CD4-positive, alpha-beta T cell treated with Interleukin-4 for 4 hours (primary cell): Measurements from ENCODE around the gene CCL28.

ENCODE experiments used
- DNase-seq: peaks from one replicate; pipeline ENCODE4 v3.0.0-alpha.2; 2020

CCL28 gene

DNA sequence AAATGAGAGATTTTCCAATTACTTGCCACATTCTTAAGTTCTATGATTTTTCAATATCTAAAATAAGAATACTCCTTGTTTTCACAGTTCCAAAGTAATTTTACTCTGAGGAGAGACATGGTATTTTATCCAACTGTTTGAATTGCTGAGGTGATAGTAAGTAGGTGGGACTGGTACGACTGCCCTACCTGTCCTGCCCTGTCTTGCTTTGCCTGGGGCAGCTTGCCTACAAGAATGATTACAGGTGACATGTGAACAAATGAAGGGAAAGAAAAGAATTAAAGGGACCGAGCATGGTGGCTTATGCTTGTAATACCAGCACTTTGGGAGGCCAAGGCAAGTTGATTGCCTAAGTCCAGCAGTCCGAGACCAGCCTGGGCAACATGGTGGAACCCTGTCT is 57.4 kb downstream of the CCL28 start:
- no peak for DNase-seq

DNA sequence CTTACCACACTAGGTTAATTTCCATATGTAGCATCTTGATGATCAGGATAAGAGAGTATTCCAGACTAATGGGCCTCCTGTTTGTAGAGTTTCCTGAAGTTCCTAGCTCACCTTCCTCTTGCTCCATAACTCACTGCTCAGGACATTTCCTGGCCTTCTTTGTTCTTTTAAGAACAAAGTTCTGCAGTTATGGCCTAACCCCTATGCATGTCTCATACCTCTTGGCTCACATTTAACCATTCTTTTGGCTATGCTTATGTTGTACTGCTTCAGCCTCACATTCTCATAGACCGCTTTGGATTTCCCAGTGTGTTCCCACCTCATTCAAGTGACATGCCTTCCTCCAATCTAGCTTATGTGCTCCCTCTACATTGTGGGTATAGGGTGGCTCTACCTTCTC is 58.5 kb downstream of the CCL28 start:
- DNase-seq = no peak

DNA sequence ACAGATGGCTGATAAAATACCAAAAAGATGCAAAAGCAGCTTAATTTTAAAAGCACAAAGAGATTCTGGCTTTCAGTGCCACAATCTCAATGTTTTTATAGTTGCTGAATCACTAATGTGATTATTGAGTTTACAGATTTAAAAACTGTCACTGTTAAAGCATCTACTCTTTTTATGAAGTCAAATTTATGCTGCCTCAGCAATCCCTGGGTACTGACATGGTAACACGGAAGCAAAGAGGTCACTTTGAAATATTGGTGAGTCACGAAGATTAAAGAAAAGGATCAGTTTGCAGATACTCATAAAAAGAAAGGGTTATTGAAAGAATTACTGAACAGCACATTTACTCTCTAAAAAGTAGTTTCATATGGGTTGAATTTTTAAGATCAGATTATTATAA is 59.3 kb downstream of the CCL28 start:
- DNase-seq = no peak

DNA sequence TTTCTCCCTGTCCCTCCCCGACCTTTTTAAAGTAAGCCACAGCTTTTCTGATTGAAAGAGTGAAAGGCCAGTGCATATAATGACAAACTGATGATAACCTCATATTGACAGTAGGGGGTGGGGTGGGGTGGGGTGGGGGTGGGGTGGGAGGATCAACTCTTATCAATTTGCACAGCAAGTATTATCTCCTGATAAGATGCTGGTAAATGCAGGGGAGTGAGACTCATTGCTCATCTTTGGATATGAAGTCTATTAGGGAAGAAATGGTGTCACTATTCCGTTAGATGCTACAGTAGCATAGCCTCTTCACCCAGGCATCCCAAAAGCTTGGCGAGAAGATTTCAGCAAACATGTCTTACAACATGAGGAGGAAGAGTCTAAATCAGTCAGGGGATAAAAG is 60.1 kb downstream of the CCL28 start:
- DNase-seq = no peak

DNA sequence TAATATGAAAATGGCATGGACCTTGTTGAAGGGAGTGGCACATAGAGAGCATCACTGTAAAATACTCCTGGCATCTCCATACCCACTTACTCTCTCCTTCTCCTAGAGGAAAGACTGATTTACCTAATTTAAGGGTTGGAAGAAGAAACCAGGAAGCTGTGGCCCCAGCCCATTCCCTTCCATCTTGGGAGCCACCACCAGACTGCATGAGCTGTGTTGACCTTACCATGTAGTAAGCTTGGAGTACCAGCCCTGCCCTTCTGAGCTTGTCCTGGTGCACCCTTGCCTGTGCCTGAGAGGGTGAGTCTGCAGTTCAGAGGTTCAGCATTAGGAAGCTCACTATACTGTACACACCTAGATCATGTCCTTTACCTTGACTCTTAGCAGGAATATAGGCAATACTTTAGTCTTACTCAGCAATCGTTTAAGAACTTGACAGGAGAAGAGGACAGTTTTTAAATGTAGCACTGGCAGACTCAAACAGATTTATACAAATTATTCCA is 63.3 kb downstream of the CCL28 start:
- DNase-seq = no peak

DNA sequence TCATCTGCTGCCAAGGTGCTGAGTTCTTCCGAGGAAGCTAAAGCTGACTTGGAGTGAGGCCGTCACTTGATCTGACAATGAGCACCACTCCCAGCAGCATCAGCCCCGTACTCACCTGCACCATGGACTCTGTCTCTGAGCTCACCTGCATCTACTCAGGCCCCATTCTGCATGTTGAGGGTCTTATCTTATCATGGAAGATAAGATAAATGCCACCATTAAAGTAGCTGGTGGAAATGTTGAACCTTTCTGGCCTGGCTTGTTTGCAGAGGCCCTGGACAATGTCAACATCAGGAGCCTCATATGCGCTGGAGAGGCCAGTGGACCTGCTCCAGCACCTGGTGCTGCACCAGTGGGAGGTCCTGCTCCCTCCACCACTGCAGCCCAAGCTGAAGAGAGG is 64.0 kb downstream of the CCL28 start:
- no peak for DNase-seq

DNA sequence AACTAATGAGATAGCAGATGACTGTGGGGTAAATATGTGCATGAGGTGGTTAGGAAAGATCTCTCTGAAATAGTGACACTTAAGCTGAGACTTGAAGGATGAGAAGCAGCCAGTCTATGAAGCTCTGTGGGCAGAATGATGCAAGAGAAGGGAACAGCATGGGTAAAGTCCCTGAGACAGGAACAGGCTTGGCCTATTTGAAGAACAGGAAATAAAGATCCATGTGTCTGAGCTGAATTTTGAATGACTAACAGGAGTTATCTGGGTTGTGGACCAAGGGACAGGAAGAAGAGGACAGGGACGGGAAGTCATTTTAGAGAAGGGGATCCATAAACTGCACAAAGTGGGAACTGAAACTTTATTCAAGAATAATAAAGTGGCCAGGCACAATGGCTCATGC is 73.3 kb downstream of the CCL28 start:
- DNase-seq = no peak

DNA sequence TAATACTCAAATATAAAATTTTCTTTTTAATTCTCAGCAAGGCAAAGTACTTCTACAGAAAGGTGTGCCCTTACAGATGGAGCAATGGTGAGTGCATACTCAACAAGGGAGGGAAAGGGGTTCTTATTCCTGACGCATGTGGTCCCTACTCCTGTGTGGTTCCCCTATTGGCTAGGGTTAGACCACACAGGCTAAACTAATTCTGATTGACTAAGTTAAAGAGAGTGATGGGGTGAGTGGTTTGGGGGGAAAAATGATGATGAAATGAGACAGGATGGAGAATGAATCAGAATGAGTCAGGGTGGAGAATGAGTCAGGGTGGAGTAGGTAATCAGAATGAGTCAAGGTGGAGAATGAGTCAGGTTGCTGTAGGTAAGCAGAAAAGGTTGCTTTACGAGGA is 76.0 kb downstream of the CCL28 start:
- no peak for DNase-seq

DNA sequence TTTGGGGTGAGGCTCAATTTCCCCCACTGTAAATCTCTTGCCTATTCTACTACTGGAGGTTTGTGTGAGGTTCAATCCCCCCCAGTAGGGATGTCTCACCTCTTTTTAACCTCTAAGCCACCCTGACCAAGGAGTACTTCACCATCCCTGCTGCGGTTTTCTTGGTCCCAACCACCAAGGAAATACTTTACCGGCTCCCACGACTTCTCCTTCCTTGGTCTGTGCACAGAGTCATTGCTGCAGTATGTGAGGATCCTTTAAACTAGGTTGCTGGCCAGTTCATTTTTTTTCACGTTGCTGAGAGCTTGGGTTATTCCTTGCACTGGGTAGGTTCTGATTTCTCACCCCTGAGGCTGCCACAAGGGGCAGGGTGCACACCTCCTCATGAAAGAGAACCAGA is 76.5 kb downstream of the CCL28 start:
- DNase-seq = no peak

DNA sequence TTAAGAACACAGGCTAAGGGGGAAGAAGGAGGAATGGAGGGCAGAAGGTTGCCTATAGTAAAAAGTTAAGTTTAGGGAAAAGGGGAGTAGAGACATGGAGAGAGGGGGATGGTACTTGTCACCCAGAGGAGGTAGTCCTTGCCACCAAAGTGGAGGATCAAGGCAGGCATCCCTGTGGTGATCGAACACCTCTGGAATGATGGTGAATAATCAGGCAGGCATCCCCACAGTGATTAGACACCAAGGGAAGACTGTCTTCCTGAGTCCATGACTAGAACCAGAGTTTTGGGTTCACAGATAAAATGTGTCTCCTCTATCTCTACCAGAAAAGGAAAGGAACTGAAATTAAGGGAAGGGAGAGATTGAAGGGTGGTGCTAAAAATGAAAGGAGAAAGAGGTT is 79.8 kb downstream of the CCL28 start:
- DNase-seq = no peak
